Loucy (cell line): Measurements from ENCODE around the gene MUTYH.

Source experiments
- CTCF ChIP-seq: fragments of 200-600 bp; sonication (generic); conservative IDR thresholded peaks from 2 replicates; pipeline ENCODE4 v1.5.1; 2014; ENCODE audit warnings: mild to moderate bottlenecking, antibody characterized with exemption, low read length
- EZH2phosphoT487 ChIP-seq: fragments of 200-600 bp; IDR thresholded peaks from 2 replicates; pipeline ENCODE4 v1.6.1; 2018; ENCODE audit warnings: antibody characterized with exemption, mild to moderate bottlenecking, moderate library complexity, borderline replicate concordance

GRCh38 chr1:45359882-45360513, 19.8 kb upstream of the MUTYH start:
- TF ChIP-seq CTCF (peak; percentile 72), EZH2phosphoT487 (no peak)
